Thyroid gland (tissue), 4 donors: ENCODE measurements around the gene TRUB2.

Experiments
- POLR2A ChIP-seq, 2 donors: fragments of 450-650 bp; IDR thresholded peaks; one replicate each; pipeline ENCODE4 v1.6.1; 2017; ENCODE audit warnings: antibody characterized with exemption in 2 of 2, mild to moderate bottlenecking in 2 of 2, moderate library complexity in 1 of 2
- TF ChIP-seq, protein P1 (sequence below), 6 experiments: fragments of 200-600 bp in 3 of 6; fragments of 450-650 bp in 3 of 6; sonication (generic) in 3 of 6; IDR thresholded peaks; one replicate each; pipeline ENCODE4 v1.5.1; 2016 to 2019; ENCODE audit warnings: antibody characterized with exemption in 6 of 6, mild to moderate bottlenecking in 2 of 6, inconsistent platforms in 1 of 6, moderate library complexity in 1 of 6

DNA sequence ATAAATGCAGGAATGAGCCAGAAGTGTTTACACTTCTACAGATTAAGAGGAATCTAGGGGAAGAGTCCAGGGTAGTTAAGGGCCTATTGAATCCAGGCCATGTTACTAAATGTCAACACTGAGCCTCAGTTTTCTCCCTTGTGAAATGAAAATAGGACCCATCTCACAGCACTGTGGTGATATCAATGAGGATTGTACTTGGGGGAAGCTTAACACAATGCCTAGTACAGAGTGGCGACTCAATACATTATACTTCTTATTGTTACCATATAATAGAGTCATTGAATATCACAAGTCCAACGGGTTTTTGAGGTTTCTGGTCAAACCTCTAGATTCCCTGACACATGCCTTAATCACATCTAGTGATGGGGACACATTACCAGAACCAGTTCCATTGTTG is 4.6 kb downstream of the TRUB2 start:
- TF ChIP-seq, protein P1, sequence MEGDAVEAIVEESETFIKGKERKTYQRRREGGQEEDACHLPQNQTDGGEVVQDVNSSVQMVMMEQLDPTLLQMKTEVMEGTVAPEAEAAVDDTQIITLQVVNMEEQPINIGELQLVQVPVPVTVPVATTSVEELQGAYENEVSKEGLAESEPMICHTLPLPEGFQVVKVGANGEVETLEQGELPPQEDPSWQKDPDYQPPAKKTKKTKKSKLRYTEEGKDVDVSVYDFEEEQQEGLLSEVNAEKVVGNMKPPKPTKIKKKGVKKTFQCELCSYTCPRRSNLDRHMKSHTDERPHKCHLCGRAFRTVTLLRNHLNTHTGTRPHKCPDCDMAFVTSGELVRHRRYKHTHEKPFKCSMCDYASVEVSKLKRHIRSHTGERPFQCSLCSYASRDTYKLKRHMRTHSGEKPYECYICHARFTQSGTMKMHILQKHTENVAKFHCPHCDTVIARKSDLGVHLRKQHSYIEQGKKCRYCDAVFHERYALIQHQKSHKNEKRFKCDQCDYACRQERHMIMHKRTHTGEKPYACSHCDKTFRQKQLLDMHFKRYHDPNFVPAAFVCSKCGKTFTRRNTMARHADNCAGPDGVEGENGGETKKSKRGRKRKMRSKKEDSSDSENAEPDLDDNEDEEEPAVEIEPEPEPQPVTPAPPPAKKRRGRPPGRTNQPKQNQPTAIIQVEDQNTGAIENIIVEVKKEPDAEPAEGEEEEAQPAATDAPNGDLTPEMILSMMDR (IDR thresholded peaks at IDR 0.05): no peak
- TF ChIP-seq POLR2A (IDR thresholded peaks at IDR 0.05): no peak
